GM19438 (cell line): ENCODE data around the gene INPP5A.
"Not testable (repeated sequence)": the region's sequence is repeated elsewhere in the genome, so short reads cannot be mapped to it uniquely, and the experiment has no call there.

Source experiments
- ATAC-seq: cut with Tn5 transposase; IDR thresholded peaks from one replicate; pipeline ENCODE4 v1.9.1; 2021; ENCODE audit warnings: low read depth; ENCODE audit not compliant: unreplicated experiment

Gene INPP5A

GRCh38 chr10:132667342-132668047 is 129.9 kb downstream of the INPP5A start:
- ATAC-seq: no peak

GRCh38 chr10:132668048-132668394 is 130.4 kb downstream of the INPP5A start:
- ATAC-seq: no peak

- ATAC-seq: no peak
Observed at GRCh38 chr10:132669208-132669861, 131.7 kb downstream of the INPP5A start.

GRCh38 chr10:132670546-132671227 is 133.1 kb downstream of the INPP5A start:
- no peak for ATAC-seq

GRCh38 chr10:132671228-132672154 is 133.9 kb downstream of the INPP5A start:
- ATAC-seq: no peak

GRCh38 chr10:132673746-132674145 is 136.2 kb downstream of the INPP5A start:
- not testable (repeated sequence) for ATAC-seq

- no peak for ATAC-seq
Observed at GRCh38 chr10:132674311-132674710, 136.7 kb downstream of the INPP5A start.

GRCh38 chr10:132675031-132675740 is 137.6 kb downstream of the INPP5A start:
- no peak for ATAC-seq

- no peak for ATAC-seq
Observed at GRCh38 chr10:132676193-132676891, 138.8 kb downstream of the INPP5A start.

- ATAC-seq: no peak
Observed at GRCh38 chr10:132677096-132677472, 139.5 kb downstream of the INPP5A start.

- ATAC-seq: no peak
Observed at GRCh38 chr10:132677473-132678227, 140.1 kb downstream of the INPP5A start.

- no peak for ATAC-seq
Observed at GRCh38 chr10:132678436-132679216, 141.0 kb downstream of the INPP5A start.

GRCh38 chr10:132679217-132679595 is 141.6 kb downstream of the INPP5A start:
- no peak for ATAC-seq

GRCh38 chr10:132679640-132680039 is 142.1 kb downstream of the INPP5A start:
- ATAC-seq: no peak

- ATAC-seq: not testable (repeated sequence)
Observed at GRCh38 chr10:132680741-132681140, 143.2 kb downstream of the INPP5A start.

- no peak for ATAC-seq
Observed at GRCh38 chr10:132681858-132682755, 144.5 kb downstream of the INPP5A start.
